Chondrocyte (in vitro differentiated cells): ENCODE measurements around the gene TM4SF18. TPM values are rescaled to one million over a fixed set of nuclear protein-coding genes. Genes with fewer than 3 reads are reported as not detected.

ENCODE experiments used
- DNase-seq: peaks from one replicate; pipeline ENCODE4 v3.0.0; 2021; ENCODE audit warnings: mixed read lengths, low spot score
- H3K27ac Mint-ChIP-seq: one replicate; pipeline ENCODE4 v1.8.0; 2021; ENCODE audit warnings: mild to moderate bottlenecking, moderate library complexity, mixed read lengths; ENCODE audit not compliant: unreplicated experiment
- H3K27me3 Mint-ChIP-seq: 2 replicates; pipeline ENCODE4 v1.8.0; 2021; ENCODE audit warnings: low read depth, mixed read lengths
- H3K36me3 Mint-ChIP-seq: 2 replicates; pipeline ENCODE4 v1.8.0; 2021; ENCODE audit warnings: low read depth, mixed read lengths
- H3K4me1 Mint-ChIP-seq: 2 replicates; pipeline ENCODE4 v1.8.0; 2021; ENCODE audit warnings: low read depth, mild to moderate bottlenecking, mixed read lengths
- H3K4me3 Mint-ChIP-seq: one replicate; pipeline ENCODE4 v1.8.0; 2021; ENCODE audit warnings: mild to moderate bottlenecking, moderate library complexity, mixed read lengths; ENCODE audit not compliant: unreplicated experiment
- H3K9me3 Mint-ChIP-seq: 2 replicates; pipeline ENCODE4 v1.8.0; 2021; ENCODE audit warnings: low read depth, mixed read lengths
- total RNA-seq: library from RNA; stranded (reverse); gene quantifications from 3 replicates; pipeline ENCODE4 v1.2.1, GENCODE V29; 2021
- TF ChIP-seq, protein P1 (sequence below): fragments of 200-600 bp; sonication (generic); IDR thresholded peaks from 2 replicates; pipeline ENCODE4 v1.5.0; 2021; ENCODE audit warnings: antibody characterized with exemption, mild to moderate bottlenecking, moderate library complexity

TM4SF18 gene
- total RNA-seq, 1 donor from 2014 or later: 0.20 TPM

DNA sequence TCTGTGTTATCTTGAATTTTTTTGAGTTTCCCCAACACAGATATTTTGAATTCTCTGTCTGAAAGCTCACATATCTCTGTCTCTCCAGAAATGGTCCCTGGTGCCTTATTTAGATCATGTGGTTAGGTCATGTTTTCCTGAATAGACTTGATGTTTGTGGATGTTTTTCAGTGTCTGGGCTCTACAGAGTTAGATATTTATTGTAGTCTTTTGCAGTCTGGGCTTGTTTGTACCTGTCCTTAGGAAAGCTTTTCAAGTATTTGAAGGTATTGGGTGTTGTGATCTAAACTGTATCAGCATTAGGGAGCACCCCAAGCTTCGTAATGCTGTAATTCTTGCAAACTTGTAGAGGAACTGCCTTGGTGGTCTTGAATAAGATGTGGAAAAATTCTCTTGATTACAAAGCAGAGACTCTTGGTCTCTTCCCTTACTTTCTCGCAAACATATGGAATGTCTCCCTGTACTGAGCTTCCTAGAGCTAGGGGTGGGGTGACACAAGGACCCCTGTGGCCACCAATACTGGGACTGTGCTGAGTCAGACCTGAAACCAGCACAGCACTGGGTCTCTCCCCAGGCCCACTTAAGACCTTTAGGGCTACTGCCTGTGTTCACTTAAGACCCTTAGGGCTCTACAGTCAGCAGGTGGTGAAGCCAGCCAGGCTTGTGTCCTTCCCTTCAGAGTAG lies 26.5 kb downstream of the TM4SF18 start:
- Mint-ChIP-seq H3K27ac (peak overlapping the region; percentile 6), H3K9me3 (peaks cover 23% of the 10 kb centered on the region)
- TF ChIP-seq, protein P1, sequence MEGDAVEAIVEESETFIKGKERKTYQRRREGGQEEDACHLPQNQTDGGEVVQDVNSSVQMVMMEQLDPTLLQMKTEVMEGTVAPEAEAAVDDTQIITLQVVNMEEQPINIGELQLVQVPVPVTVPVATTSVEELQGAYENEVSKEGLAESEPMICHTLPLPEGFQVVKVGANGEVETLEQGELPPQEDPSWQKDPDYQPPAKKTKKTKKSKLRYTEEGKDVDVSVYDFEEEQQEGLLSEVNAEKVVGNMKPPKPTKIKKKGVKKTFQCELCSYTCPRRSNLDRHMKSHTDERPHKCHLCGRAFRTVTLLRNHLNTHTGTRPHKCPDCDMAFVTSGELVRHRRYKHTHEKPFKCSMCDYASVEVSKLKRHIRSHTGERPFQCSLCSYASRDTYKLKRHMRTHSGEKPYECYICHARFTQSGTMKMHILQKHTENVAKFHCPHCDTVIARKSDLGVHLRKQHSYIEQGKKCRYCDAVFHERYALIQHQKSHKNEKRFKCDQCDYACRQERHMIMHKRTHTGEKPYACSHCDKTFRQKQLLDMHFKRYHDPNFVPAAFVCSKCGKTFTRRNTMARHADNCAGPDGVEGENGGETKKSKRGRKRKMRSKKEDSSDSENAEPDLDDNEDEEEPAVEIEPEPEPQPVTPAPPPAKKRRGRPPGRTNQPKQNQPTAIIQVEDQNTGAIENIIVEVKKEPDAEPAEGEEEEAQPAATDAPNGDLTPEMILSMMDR: no peak

DNA sequence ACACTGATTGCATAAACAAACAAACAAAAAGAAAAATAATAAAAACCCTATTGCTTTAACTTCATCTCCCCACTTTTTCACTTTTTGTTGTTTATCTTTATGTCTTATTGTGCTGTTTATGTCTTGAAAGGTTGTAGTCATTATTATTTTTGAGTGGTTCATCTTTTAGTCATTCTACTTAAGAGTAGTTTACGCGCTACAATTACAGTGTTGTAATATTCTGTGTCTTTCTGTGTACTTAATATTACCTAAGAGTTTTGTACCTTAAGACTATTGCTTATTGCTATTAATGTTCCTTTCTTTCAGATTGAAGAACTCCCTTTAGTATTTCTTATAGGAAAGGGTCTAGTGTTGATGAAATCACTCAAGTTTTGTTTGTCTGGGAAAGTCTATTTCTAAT lies 28.1 kb downstream of the TM4SF18 start:
- no peak for DNase-seq
- TF ChIP-seq, protein P1: no peak
- Mint-ChIP-seq H3K27me3 (no peaks in the 10 kb centered on the region), H3K4me3 (no peak overlapping the region), H3K4me1 (peaks cover 46% of the 10 kb centered on the region), H3K9me3 (peaks cover 23% of the 10 kb centered on the region), H3K27ac (no peak overlapping the region), H3K36me3 (peaks cover 10% of the 10 kb centered on the region)

More for the DNA sequence above, 26.5 kb downstream of the TM4SF18 start:
- Mint-ChIP-seq H3K4me3 (no peak overlapping the region), H3K4me1 (peaks cover 49% of the 10 kb centered on the region), H3K36me3 (peaks cover 10% of the 10 kb centered on the region), H3K27me3 (no peaks in the 10 kb centered on the region)
- DNase-seq: no peak

DNA sequence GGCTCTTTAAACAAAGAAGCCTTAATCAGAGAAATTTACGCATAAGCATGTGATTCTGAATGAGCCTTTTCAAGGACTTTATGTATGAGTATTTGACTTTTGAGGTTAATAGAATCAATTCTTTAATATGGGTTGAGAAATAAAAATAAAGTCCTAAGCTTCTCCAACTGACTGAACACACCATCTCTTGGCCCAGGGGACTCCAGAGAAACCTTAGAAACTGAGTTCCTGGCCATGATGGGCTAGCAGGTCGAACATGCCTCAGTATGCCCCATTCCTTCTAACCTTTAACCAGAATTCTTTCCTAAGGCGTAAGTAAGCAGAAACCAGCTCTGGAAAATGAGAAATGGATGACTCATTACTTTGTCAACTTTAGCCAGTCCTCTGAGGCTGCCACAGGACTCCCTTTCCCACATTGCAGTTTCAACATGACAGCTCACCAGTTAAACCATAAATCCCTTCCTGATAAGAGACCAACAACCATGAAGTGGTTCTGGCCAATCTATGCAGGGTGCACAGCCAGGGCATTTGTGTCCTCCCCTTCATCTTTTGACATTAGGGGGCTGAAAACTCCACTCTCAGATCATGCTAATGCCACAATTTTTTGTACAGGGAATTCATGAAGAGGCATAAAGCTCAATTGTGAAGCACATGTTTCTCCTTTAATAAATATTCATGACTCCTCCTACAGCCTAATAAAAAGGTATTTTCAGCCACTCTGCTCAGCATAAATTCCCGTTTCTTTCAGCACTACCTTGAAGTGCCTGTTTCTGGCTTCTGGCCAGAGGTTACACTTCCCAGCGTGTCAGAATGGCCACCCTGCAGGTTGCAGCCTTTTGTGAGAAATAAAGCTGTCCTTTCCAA lies 33.3 kb downstream of the TM4SF18 start:
- Mint-ChIP-seq H3K27ac (peak overlapping the region; percentile 98), H3K36me3 (peaks cover 9% of the 10 kb centered on the region), H3K27me3 (no peaks in the 10 kb centered on the region), H3K4me1 (peaks cover 45% of the 10 kb centered on the region), H3K4me3 (no peak overlapping the region), H3K9me3 (peaks cover 19% of the 10 kb centered on the region)
- TF ChIP-seq, protein P1: no peak
- DNase-seq: no peak

- TF ChIP-seq, protein P1: no peak
- peaks cover 2% of the 10 kb centered on the region for H3K36me3 Mint-ChIP-seq
- no peak overlapping the region for H3K27ac Mint-ChIP-seq
- H3K4me3 Mint-ChIP-seq: no peak overlapping the region
- H3K9me3 Mint-ChIP-seq: peaks cover 9% of the 10 kb centered on the region
- no peaks in the 10 kb centered on the region for H3K27me3 Mint-ChIP-seq
- peaks cover 45% of the 10 kb centered on the region for H3K4me1 Mint-ChIP-seq
- DNase-seq: no peak
These were observed 36.5 kb downstream of the TM4SF18 start for GRCh38 chr3:149296972-149297371.

- Mint-ChIP-seq H3K27ac (no peak overlapping the region), H3K27me3 (no peaks in the 10 kb centered on the region), H3K4me1 (peaks cover 9% of the 10 kb centered on the region), H3K36me3 (peaks cover 2% of the 10 kb centered on the region), H3K9me3 (peaks cover 9% of the 10 kb centered on the region), H3K4me3 (no peak overlapping the region)
- no peak for DNase-seq
- TF ChIP-seq, protein P1: no peak
These were observed 40.8 kb downstream of the TM4SF18 start for GRCh38 chr3:149292666-149293065.
